ENCODE measurements around the gene NAXE.
"Not testable (repeated sequence)": the region's sequence is repeated elsewhere in the genome, so short reads cannot be mapped to it uniquely, and the experiment has no call there.

The NAXE gene

GRCh38 chr1:156571261-156571852 is 20.2 kb upstream of the NAXE start:
- no peak for DNase-seq

GRCh38 chr1:156571919-156572662 is 19.5 kb upstream of the NAXE start, which contains the start of gene IQGAP3:
TSS of gene IQGAP3 (minus strand) at chr1:156572565. CDS start at chr1:156572529, 36 bp downstream.
- peak; percentile 30 to 75 (median 64) for DNase-seq

- no peak for DNase-seq
These were observed 18.9 kb upstream of the NAXE start for GRCh38 chr1:156572663-156573018.

GRCh38 chr1:156574039-156574633 is 17.4 kb upstream of the NAXE start:
- no peak for DNase-seq

GRCh38 chr1:156577550-156577949 is 14.0 kb upstream of the NAXE start:
- no peak for DNase-seq

- DNase-seq: no peak
These were observed 13.5 kb upstream of the NAXE start for GRCh38 chr1:156578055-156578454.

GRCh38 chr1:156579472-156579871 is 12.1 kb upstream of the NAXE start, which contains the start of gene TTC24:
TSS of gene TTC24 (plus strand) at chr1:156579723. CDS start at chr1:156581365, 1,642 bp downstream.
- no peak for DNase-seq

GRCh38 chr1:156581661-156582387 is 9.8 kb upstream of the NAXE start:
- peak in 5 of 6 experiments; percentile 9 to 48 (median 45) for DNase-seq

GRCh38 chr1:156582388-156583017 is 9.1 kb upstream of the NAXE start:
- DNase-seq: peak in 2 of 6 experiments; percentile 17 to 35

GRCh38 chr1:156583821-156584622 is 7.6 kb upstream of the NAXE start:
- DNase-seq: peak; percentile 16 to 75 (median 64)

- DNase-seq: no peak
These were observed 6.8 kb upstream of the NAXE start for GRCh38 chr1:156584813-156585212.

- no peak for DNase-seq
These were observed 5.3 kb upstream of the NAXE start for GRCh38 chr1:156586323-156586722.

GRCh38 chr1:156586892-156587477 is 4.6 kb upstream of the NAXE start:
- no peak for DNase-seq

GRCh38 chr1:156587927-156588326 is 3.6 kb upstream of the NAXE start:
- DNase-seq: not testable (repeated sequence)

- no peak for DNase-seq
These were observed 2.0 kb upstream of the NAXE start for GRCh38 chr1:156589546-156589945.

- DNase-seq: no peak
These were observed 1.0 kb upstream of the NAXE start for GRCh38 chr1:156590326-156591180.

GRCh38 chr1:156591181-156591431 is 470 bp upstream of the NAXE start:
- DNase-seq: no peak

GRCh38 chr1:156592158-156592909 is 758 bp downstream of the NAXE start:
- DNase-seq: no peak

- DNase-seq: no peak
These were observed 1.5 kb downstream of the NAXE start for GRCh38 chr1:156592910-156593660.

All from stimulated activated naive CD4-positive, alpha-beta T cell (primary cell).